Tibial nerve (tissue), 4 donors: ENCODE measurements around the gene GLIPR1.

Experiments used
- EP300 ChIP-seq, 2 donors: sonication (generic); formaldehyde crosslinking; IDR thresholded peaks; one replicate each; pipeline ENCODE4 v1.6.1; 2017; ENCODE audit warnings: antibody characterized with exemption in 2 of 2, mild to moderate bottlenecking in 1 of 2
- POLR2A ChIP-seq, 2 donors: fragments of 450-650 bp; IDR thresholded peaks; one replicate each; pipeline ENCODE4 v1.6.1; 2017; ENCODE audit warnings: antibody characterized with exemption in 2 of 2, mild to moderate bottlenecking in 2 of 2, moderate library complexity in 2 of 2
- TF ChIP-seq, protein P1 (sequence below), 5 experiments: fragments of 200-600 bp in 3 of 5; fragments of 450-650 bp in 2 of 5; sonication (generic) in 3 of 5; IDR thresholded peaks; one replicate each; pipeline ENCODE4 v1.5.1; 2016 to 2019; ENCODE audit warnings: antibody characterized with exemption in 5 of 5, mild to moderate bottlenecking in 3 of 5, moderate library complexity in 2 of 5

GRCh38 chr12:75550401-75551240, 70.1 kb downstream of the GLIPR1 start:
- no peak for TF ChIP-seq POLR2A (IDR thresholded peaks at IDR 0.05)
- TF ChIP-seq, protein P1, sequence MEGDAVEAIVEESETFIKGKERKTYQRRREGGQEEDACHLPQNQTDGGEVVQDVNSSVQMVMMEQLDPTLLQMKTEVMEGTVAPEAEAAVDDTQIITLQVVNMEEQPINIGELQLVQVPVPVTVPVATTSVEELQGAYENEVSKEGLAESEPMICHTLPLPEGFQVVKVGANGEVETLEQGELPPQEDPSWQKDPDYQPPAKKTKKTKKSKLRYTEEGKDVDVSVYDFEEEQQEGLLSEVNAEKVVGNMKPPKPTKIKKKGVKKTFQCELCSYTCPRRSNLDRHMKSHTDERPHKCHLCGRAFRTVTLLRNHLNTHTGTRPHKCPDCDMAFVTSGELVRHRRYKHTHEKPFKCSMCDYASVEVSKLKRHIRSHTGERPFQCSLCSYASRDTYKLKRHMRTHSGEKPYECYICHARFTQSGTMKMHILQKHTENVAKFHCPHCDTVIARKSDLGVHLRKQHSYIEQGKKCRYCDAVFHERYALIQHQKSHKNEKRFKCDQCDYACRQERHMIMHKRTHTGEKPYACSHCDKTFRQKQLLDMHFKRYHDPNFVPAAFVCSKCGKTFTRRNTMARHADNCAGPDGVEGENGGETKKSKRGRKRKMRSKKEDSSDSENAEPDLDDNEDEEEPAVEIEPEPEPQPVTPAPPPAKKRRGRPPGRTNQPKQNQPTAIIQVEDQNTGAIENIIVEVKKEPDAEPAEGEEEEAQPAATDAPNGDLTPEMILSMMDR (IDR thresholded peaks at IDR 0.05), result no peak
- TF ChIP-seq EP300 (IDR thresholded peaks at IDR 0.05), result no peak
